Measurements from ENCODE around the gene DEGS2. TPM values are rescaled to one million over a fixed set of nuclear protein-coding genes. Genes with fewer than 3 reads are reported as not detected.
A peak's percentile ranks its signal among the peaks of the same experiment; 100 is the strongest.
"Not testable (repeated sequence)": the region's sequence is repeated elsewhere in the genome, so short reads cannot be mapped to it uniquely, and the experiment has no call there.

Gene DEGS2
- total and polyA plus RNA-seq, 2 donors: 0.38 to 2.1 TPM

GRCh38 chr14:100165831-100166440, 6.5 kb upstream of the DEGS2 start:
- H3K4me3 ChIP-seq (ENCODE audit: low read length in 2 of 2): peak overlapping the region in 1 of 2 donors; percentile 20
- no peaks in the 10 kb centered on the region for H3K36me3 ChIP-seq (ENCODE audit: control insufficient read depth in 2 of 2, insufficient read depth in 2 of 2, low read length in 1 of 2)
- H3K27ac ChIP-seq (ENCODE audit: low read depth in 1 of 2, low read length in 1 of 2): no peak overlapping the region
- peaks cover 4 to 16% of the 10 kb centered on the region in 2 donors for H3K4me1 ChIP-seq (ENCODE audit: control insufficient read depth in 2 of 2, insufficient read depth in 2 of 2, low read length in 2 of 2)
- 44% methylated on average over 13 of the region's 16 CpGs for WGBS
- H3K27me3 ChIP-seq (ENCODE audit: control insufficient read depth in 2 of 2, insufficient read depth in 1 of 2, low read length in 1 of 2): peaks cover 0 to 33% of the 10 kb centered on the region in 2 donors
- peaks cover 0 to 1% of the 10 kb centered on the region in 2 donors for H3K9me3 ChIP-seq (ENCODE audit: control insufficient read depth in 2 of 2, insufficient read depth in 1 of 2, low read length in 1 of 2)
- DNase-seq (ENCODE audit: low read depth in 6 of 9, low spot score in 9 of 9): no peak

GRCh38 chr14:100165376-100165775, 5.9 kb upstream of the DEGS2 start:
- peaks cover 4 to 16% of the 10 kb centered on the region in 2 donors for H3K4me1 ChIP-seq (ENCODE audit: control insufficient read depth in 2 of 2, insufficient read depth in 2 of 2, low read length in 2 of 2)
- H3K27ac ChIP-seq (ENCODE audit: low read depth in 1 of 2, low read length in 1 of 2): no peak overlapping the region
- peaks cover 3 to 38% of the 10 kb centered on the region in 2 donors for H3K27me3 ChIP-seq (ENCODE audit: control insufficient read depth in 2 of 2, insufficient read depth in 1 of 2, low read length in 1 of 2)
- H3K4me3 ChIP-seq (ENCODE audit: low read length in 2 of 2): no peak overlapping the region
- 88% methylated on average over 27 of the region's 27 CpGs for WGBS
- peak in 1 of 9 donors; percentile 42 for DNase-seq (ENCODE audit: low read depth in 6 of 9, low spot score in 9 of 9)
- peaks cover 0 to 7% of the 10 kb centered on the region in 2 donors for H3K9me3 ChIP-seq (ENCODE audit: control insufficient read depth in 2 of 2, insufficient read depth in 1 of 2, low read length in 1 of 2)
- no peaks in the 10 kb centered on the region for H3K36me3 ChIP-seq (ENCODE audit: control insufficient read depth in 2 of 2, insufficient read depth in 2 of 2, low read length in 1 of 2)

GRCh38 chr14:100160534-100160916, 1.1 kb upstream of the DEGS2 start:
- 97% methylated on average over 7 of the region's 7 CpGs for WGBS
- peaks cover 11 to 23% of the 10 kb centered on the region in 2 donors for H3K4me1 ChIP-seq (ENCODE audit: control insufficient read depth in 2 of 2, insufficient read depth in 2 of 2, low read length in 2 of 2)

GRCh38 chr14:100159865-100160533, 554 bp upstream of the DEGS2 start:
- Histone ChIP-seq H3K27me3 (ENCODE audit: control insufficient read depth in 2 of 2, insufficient read depth in 1 of 2, low read length in 1 of 2) (peaks cover 26 to 58% of the 10 kb centered on the region in 2 donors), H3K36me3 (ENCODE audit: control insufficient read depth in 2 of 2, insufficient read depth in 2 of 2, low read length in 1 of 2) (no peaks in the 10 kb centered on the region), H3K9me3 (ENCODE audit: control insufficient read depth in 2 of 2, insufficient read depth in 1 of 2, low read length in 1 of 2) (peaks cover 2 to 13% of the 10 kb centered on the region in 2 donors), H3K4me3 (ENCODE audit: low read length in 2 of 2) (peak overlapping the region in 1 of 2 donors; percentile 55), H3K4me1 (ENCODE audit: control insufficient read depth in 2 of 2, insufficient read depth in 2 of 2, low read length in 2 of 2) (peaks cover 11 to 22% of the 10 kb centered on the region in 2 donors), H3K27ac (ENCODE audit: low read depth in 1 of 2, low read length in 1 of 2) (no peak overlapping the region)
- 10% methylated on average over 39 of the region's 39 CpGs for WGBS
- no peak for DNase-seq (ENCODE audit: low read depth in 6 of 9, low spot score in 9 of 9)

More at GRCh38 chr14:100160534-100160916, 1.1 kb upstream of the DEGS2 start:
- Histone ChIP-seq H3K36me3 (ENCODE audit: control insufficient read depth in 2 of 2, insufficient read depth in 2 of 2, low read length in 1 of 2) (no peaks in the 10 kb centered on the region), H3K27me3 (ENCODE audit: control insufficient read depth in 2 of 2, insufficient read depth in 1 of 2, low read length in 1 of 2) (peaks cover 26 to 64% of the 10 kb centered on the region in 2 donors), H3K27ac (ENCODE audit: low read depth in 1 of 2, low read length in 1 of 2) (no peak overlapping the region), H3K4me3 (ENCODE audit: low read length in 2 of 2) (no peak overlapping the region), H3K9me3 (ENCODE audit: control insufficient read depth in 2 of 2, insufficient read depth in 1 of 2, low read length in 1 of 2) (peaks cover 0 to 8% of the 10 kb centered on the region in 2 donors)
- no peak for DNase-seq (ENCODE audit: low read depth in 6 of 9, low spot score in 9 of 9)

- H3K27me3 ChIP-seq (ENCODE audit: control insufficient read depth in 2 of 2, insufficient read depth in 1 of 2, low read length in 1 of 2): peaks cover 26 to 52% of the 10 kb centered on the region in 2 donors
- peak overlapping the region in 1 of 2 donors; percentile 55 for H3K4me3 ChIP-seq (ENCODE audit: low read length in 2 of 2)
Observed at GRCh38 chr14:100158566-100159093, 815 bp downstream of the DEGS2 start.

GRCh38 chr14:100157548-100158232, 1.8 kb downstream of the DEGS2 start:
- peaks cover 5 to 24% of the 10 kb centered on the region in 2 donors for H3K9me3 ChIP-seq (ENCODE audit: control insufficient read depth in 2 of 2, insufficient read depth in 1 of 2, low read length in 1 of 2)
- H3K36me3 ChIP-seq (ENCODE audit: control insufficient read depth in 2 of 2, insufficient read depth in 2 of 2, low read length in 1 of 2); H3K4me3 ChIP-seq (ENCODE audit: low read length in 2 of 2); DNase-seq (ENCODE audit: low read depth in 6 of 9, low spot score in 9 of 9); H3K27ac ChIP-seq (ENCODE audit: low read depth in 1 of 2, low read length in 1 of 2): not testable (repeated sequence)
- H3K4me1 ChIP-seq (ENCODE audit: control insufficient read depth in 2 of 2, insufficient read depth in 2 of 2, low read length in 2 of 2): peaks cover 11 to 19% of the 10 kb centered on the region in 2 donors
- 86% methylated on average over 16 of the region's 16 CpGs for WGBS
- peaks cover 26 to 51% of the 10 kb centered on the region in 2 donors for H3K27me3 ChIP-seq (ENCODE audit: control insufficient read depth in 2 of 2, insufficient read depth in 1 of 2, low read length in 1 of 2)

More at GRCh38 chr14:100158566-100159093, 815 bp downstream of the DEGS2 start:
- Histone ChIP-seq H3K4me1 (ENCODE audit: control insufficient read depth in 2 of 2, insufficient read depth in 2 of 2, low read length in 2 of 2) (peaks cover 11 to 22% of the 10 kb centered on the region in 2 donors), H3K36me3 (ENCODE audit: control insufficient read depth in 2 of 2, insufficient read depth in 2 of 2, low read length in 1 of 2) (no peaks in the 10 kb centered on the region), H3K27ac (ENCODE audit: low read depth in 1 of 2, low read length in 1 of 2) (no peak overlapping the region), H3K9me3 (ENCODE audit: control insufficient read depth in 2 of 2, insufficient read depth in 1 of 2, low read length in 1 of 2) (peaks cover 5 to 24% of the 10 kb centered on the region in 2 donors)
- peak in 1 of 9 donors; percentile 38 for DNase-seq (ENCODE audit: low read depth in 6 of 9, low spot score in 9 of 9)
- 25% methylated on average over 32 of the region's 32 CpGs for WGBS

- Histone ChIP-seq H3K4me3 (ENCODE audit: low read length in 2 of 2) (no peak overlapping the region), H3K4me1 (ENCODE audit: control insufficient read depth in 2 of 2, insufficient read depth in 2 of 2, low read length in 2 of 2) (peaks cover 11 to 18% of the 10 kb centered on the region in 2 donors), H3K36me3 (ENCODE audit: control insufficient read depth in 2 of 2, insufficient read depth in 2 of 2, low read length in 1 of 2) (no peaks in the 10 kb centered on the region), H3K27ac (ENCODE audit: low read depth in 1 of 2, low read length in 1 of 2) (no peak overlapping the region), H3K9me3 (ENCODE audit: control insufficient read depth in 2 of 2, insufficient read depth in 1 of 2, low read length in 1 of 2) (peaks cover 6 to 24% of the 10 kb centered on the region in 2 donors), H3K27me3 (ENCODE audit: control insufficient read depth in 2 of 2, insufficient read depth in 1 of 2, low read length in 1 of 2) (peaks cover 26 to 48% of the 10 kb centered on the region in 2 donors)
- DNase-seq (ENCODE audit: low read depth in 6 of 9, low spot score in 9 of 9): no peak
- WGBS: 84% methylated on average over 6 of the region's 6 CpGs
Observed at GRCh38 chr14:100156776-100157175, 2.7 kb downstream of the DEGS2 start.

- Histone ChIP-seq H3K9me3 (ENCODE audit: control insufficient read depth in 2 of 2, insufficient read depth in 1 of 2, low read length in 1 of 2) (peaks cover 6 to 23% of the 10 kb centered on the region in 2 donors), H3K4me1 (ENCODE audit: control insufficient read depth in 2 of 2, insufficient read depth in 2 of 2, low read length in 2 of 2) (peaks cover 11 to 18% of the 10 kb centered on the region in 2 donors), H3K36me3 (ENCODE audit: control insufficient read depth in 2 of 2, insufficient read depth in 2 of 2, low read length in 1 of 2) (no peaks in the 10 kb centered on the region), H3K4me3 (ENCODE audit: low read length in 2 of 2) (no peak overlapping the region), H3K27me3 (ENCODE audit: control insufficient read depth in 2 of 2, insufficient read depth in 1 of 2, low read length in 1 of 2) (peaks cover 26 to 44% of the 10 kb centered on the region in 2 donors), H3K27ac (ENCODE audit: low read depth in 1 of 2, low read length in 1 of 2) (no peak overlapping the region)
- no peak for DNase-seq (ENCODE audit: low read depth in 6 of 9, low spot score in 9 of 9)
- 90% methylated on average over 12 of the region's 12 CpGs for WGBS
Observed at GRCh38 chr14:100155756-100156616, 3.5 kb downstream of the DEGS2 start.
